Hepatocyte (in vitro differentiated cells): ENCODE results near the gene VTN. TPM values are rescaled to one million over a fixed set of nuclear protein-coding genes. Genes with fewer than 3 reads are reported as not detected.
A peak's percentile ranks its signal among the peaks of the same experiment; 100 is the strongest.

Source experiments
- DNase-seq: peaks from one replicate; pipeline ENCODE4 v3.0.0-alpha.2; 2016; ENCODE audit warnings: low spot score
- H2AFZ ChIP-seq: fragments of 200-600 bp; sonication (generic); 2 replicates; pipeline ENCODE4 v1.6.0; 2016; ENCODE audit warnings: antibody characterized with exemption, mild to moderate bottlenecking
- H3K27ac ChIP-seq: fragments of 200-600 bp; sonication (generic); 2 replicates; pipeline ENCODE4 v1.5.1; 2016; ENCODE audit warnings: mild to moderate bottlenecking
- H3K27me3 ChIP-seq: fragments of 200-600 bp; sonication (generic); 2 replicates; pipeline ENCODE4 v1.6.1; 2016
- H3K36me3 ChIP-seq: fragments of 200-600 bp; sonication (generic); replicated peaks from 2 replicates; pipeline ENCODE4 v1.5.1; 2016; ENCODE audit warnings: low read depth; ENCODE audit not compliant: insufficient read depth
- H3K4me1 ChIP-seq: fragments of 200-600 bp; sonication (generic); 2 replicates; pipeline ENCODE4 v1.5.1; 2016; ENCODE audit warnings: mild to moderate bottlenecking, moderate library complexity; ENCODE audit not compliant: insufficient read depth
- H3K4me2 ChIP-seq: fragments of 200-600 bp; sonication (generic); 2 replicates; pipeline ENCODE4 v1.6.0; 2016
- H3K4me3 ChIP-seq: fragments of 200-600 bp; sonication (generic); 2 replicates; pipeline ENCODE4 v1.5.1; 2016; ENCODE audit warnings: mild to moderate bottlenecking
- H3K79me2 ChIP-seq: fragments of 200-600 bp; sonication (generic); 2 replicates; pipeline ENCODE4 v1.6.0; 2017; ENCODE audit warnings: mild to moderate bottlenecking
- H3K9me2 ChIP-seq: fragments of 200-600 bp; sonication (generic); replicated peaks from 2 replicates; pipeline ENCODE4 v1.6.0; 2017; ENCODE audit warnings: mild to moderate bottlenecking; ENCODE audit not compliant: insufficient read depth
- H3K9me3 ChIP-seq: fragments of 200-600 bp; sonication (generic); 2 replicates; pipeline ENCODE4 v1.5.1; 2016; ENCODE audit warnings: low read depth, mild to moderate bottlenecking
- H4K20me1 ChIP-seq: fragments of 200-600 bp; sonication (generic); 2 replicates; pipeline ENCODE4 v1.6.0; 2016; ENCODE audit warnings: mild to moderate bottlenecking; ENCODE audit not compliant: insufficient read depth, poor library complexity, severe bottlenecking
- EZH2 ChIP-seq: fragments of 200-600 bp; sonication (generic); IDR thresholded peaks from 2 replicates; pipeline ENCODE4 v1.6.1; 2016; ENCODE audit warnings: antibody characterized with exemption, mild to moderate bottlenecking, borderline replicate concordance
- EZH2phosphoT487 ChIP-seq: fragments of 200-600 bp; sonication (generic); IDR thresholded peaks from one replicate; pipeline ENCODE4 v1.6.1; 2018; ENCODE audit warnings: antibody characterized with exemption, mild to moderate bottlenecking, low read depth, moderate library complexity; ENCODE audit not compliant: unreplicated experiment, severe bottlenecking
- WGBS: methylation state at CpG from one replicate; pipeline ENCODE4 v1.1.6; 2016; ENCODE audit warnings: low lambda C conversion rate; ENCODE audit errors: missing lambda C conversion rate; 5-methylcytosine and 5-hydroxymethylcytosine counted together
- polyA plus RNA-seq: library from polyadenylated mRNA; unstranded; fragments of >200 nt; fragmentation: Nextera tagmentation; extraction: Ambion mirVana; gene quantifications from 2 replicates; pipeline ENCODE4 v1.2.1, GENCODE V29; 2016
- total RNA-seq: library from RNA; depleted of rRNA; stranded (reverse); fragments of >200 nt; gene quantifications from 2 replicates; pipeline ENCODE4 v1.2.3, GENCODE V29; 2014
- TF ChIP-seq, protein P1 (sequence below): fragments of 200-600 bp; sonication (generic); IDR thresholded peaks from 2 replicates; pipeline ENCODE4 v1.5.1; 2016; ENCODE audit warnings: antibody characterized with exemption, mild to moderate bottlenecking; ENCODE audit not compliant: poor library complexity

VTN gene
- total and polyA plus RNA-seq, 2 experiments from 2014 or later, result 763 to 1,128 TPM

DNA sequence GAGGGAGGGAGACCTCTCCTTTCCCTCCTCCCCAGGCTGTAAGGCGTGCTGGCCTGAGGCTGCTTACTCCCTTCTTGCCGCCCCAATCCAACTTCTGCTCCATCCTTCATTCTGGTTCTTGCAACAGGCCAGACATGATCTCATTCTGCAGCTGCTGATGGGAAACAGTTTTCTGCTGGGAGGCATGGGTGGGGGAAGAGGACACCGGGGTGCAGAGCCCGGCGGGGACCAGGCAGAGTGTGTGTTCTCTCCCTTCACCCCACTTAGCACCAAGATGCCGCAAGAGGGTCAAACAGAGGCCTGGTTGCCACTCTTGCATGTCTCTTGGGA, 2.8 kb upstream of the VTN start:
- Histone ChIP-seq H3K36me3 (no peaks in the 10 kb centered on the region), H3K27me3 (peaks cover 7% of the 10 kb centered on the region), H3K79me2 (peaks cover 8% of the 10 kb centered on the region), H3K27ac (no peak overlapping the region), H3K4me3 (no peak overlapping the region), H2AFZ (no peak overlapping the region), H4K20me1 (peaks cover 13% of the 10 kb centered on the region), H3K9me3 (no peaks in the 10 kb centered on the region), H3K4me2 (peak overlapping the region; percentile 89), H3K4me1 (peaks cover 23% of the 10 kb centered on the region), H3K9me2 (no peaks in the 10 kb centered on the region)
- no peak for DNase-seq
- TF ChIP-seq, protein P1, sequence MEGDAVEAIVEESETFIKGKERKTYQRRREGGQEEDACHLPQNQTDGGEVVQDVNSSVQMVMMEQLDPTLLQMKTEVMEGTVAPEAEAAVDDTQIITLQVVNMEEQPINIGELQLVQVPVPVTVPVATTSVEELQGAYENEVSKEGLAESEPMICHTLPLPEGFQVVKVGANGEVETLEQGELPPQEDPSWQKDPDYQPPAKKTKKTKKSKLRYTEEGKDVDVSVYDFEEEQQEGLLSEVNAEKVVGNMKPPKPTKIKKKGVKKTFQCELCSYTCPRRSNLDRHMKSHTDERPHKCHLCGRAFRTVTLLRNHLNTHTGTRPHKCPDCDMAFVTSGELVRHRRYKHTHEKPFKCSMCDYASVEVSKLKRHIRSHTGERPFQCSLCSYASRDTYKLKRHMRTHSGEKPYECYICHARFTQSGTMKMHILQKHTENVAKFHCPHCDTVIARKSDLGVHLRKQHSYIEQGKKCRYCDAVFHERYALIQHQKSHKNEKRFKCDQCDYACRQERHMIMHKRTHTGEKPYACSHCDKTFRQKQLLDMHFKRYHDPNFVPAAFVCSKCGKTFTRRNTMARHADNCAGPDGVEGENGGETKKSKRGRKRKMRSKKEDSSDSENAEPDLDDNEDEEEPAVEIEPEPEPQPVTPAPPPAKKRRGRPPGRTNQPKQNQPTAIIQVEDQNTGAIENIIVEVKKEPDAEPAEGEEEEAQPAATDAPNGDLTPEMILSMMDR, result no peak
- TF ChIP-seq EZH2, result no peak
- no peak for TF ChIP-seq EZH2phosphoT487
- WGBS, result 97% methylated on average over 6 of the region's 6 CpGs

DNA sequence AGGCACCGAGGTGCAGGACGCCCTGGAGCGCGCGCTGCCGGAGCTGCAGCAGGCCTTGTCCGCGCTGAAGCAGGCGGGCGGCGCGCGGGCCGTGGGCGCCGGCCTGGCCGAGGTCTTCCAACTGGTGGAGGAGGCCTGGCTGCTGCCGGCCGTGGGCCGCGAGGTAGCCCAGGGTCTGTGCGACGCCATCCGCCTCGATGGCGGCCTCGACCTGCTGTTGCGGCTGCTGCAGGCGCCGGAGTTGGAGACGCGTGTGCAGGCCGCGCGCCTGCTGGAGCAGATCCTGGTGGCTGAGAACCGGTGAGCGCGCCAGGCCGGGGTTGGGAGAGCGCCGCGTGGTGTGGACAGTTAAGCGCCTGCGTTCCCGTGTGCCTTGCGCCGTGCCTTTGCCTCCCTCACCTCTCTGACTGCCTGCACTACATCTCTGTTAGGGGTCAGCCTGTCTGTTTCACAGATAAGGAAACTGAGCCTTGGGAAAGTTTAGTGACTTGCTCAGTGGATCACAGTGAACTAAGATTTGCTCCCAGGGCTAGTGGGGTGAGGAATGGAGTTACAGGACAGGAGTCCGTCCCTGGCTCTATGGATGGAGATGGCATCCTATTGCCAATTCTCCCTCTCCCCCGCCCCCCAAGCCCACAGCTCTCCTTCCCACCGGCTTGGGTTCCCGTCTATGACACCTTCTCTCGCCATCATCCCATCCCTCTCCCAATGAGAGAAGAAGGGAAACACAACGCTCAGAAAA, 2.3 kb upstream of the VTN start:
- H3K79me2 ChIP-seq, result peaks cover 8% of the 10 kb centered on the region
- H3K9me3 ChIP-seq, result no peaks in the 10 kb centered on the region
- H3K27me3 ChIP-seq, result peaks cover 7% of the 10 kb centered on the region
- peak overlapping the region; percentile 72 for H3K4me3 ChIP-seq
- 14% methylated on average over 51 of the region's 53 CpGs for WGBS
- H3K4me1 ChIP-seq, result peaks cover 24% of the 10 kb centered on the region
- H2AFZ ChIP-seq, result peak overlapping the region; percentile 53
- H4K20me1 ChIP-seq, result peaks cover 13% of the 10 kb centered on the region
- peak overlapping the region; percentile 73 for H3K27ac ChIP-seq
- H3K36me3 ChIP-seq, result no peaks in the 10 kb centered on the region
- peak overlapping the region; percentile 89 for H3K4me2 ChIP-seq
- TF ChIP-seq EZH2phosphoT487, result no peak
- TF ChIP-seq EZH2, result no peak
- TF ChIP-seq, protein P1, result no peak
- peak; percentile 47 for DNase-seq
- H3K9me2 ChIP-seq, result no peaks in the 10 kb centered on the region

DNA sequence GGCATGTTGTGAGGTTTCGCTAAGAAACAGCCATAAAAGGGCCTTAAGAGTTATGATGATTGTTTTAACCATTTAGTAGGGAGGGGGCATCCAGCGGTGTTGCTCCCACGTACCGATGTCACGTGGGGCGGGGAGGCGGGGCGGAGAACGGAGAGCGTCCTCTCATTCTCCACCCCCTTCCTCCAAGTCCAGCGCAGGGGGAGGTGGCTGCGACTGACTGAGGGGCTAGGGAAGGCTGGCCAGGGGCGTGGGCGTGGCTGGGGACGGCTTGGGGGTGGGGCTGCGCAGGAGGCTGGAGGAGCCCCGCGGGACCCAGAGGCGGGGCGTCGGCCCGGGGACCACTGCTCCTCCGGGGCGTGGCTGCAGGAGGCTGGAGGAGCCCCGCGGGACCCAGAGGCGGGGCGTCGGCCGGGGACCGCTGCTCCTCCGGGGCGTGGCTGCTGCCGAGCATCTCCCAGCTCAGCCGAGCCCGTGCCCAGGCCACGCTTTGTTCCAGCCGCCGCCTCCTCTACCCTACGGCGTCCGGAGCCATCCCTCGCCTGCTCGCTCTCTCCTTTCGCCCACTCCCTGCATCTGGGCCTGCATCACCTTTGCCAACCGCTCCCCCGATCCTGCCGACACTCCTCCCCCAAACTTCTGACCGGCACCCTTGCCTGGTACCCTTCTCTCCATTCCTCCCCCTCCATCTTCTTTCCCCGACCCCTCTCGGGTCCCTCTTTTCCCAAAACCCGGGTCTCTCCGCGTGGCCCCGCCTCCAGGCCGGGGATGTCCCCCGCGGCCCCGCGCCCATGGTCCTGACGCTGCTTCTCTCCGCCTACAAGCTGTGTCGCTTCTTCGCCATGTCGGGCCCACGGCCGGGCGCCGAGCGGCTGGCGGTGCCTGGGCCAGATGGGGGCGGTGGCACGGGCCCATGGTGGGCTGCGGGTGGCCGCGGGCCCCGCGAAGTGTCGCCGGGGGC, 1.4 kb upstream of the VTN start, which contains the start of gene SARM1:
TSS of gene SARM1 (plus strand) at position 450 of the 958 bp plus-strand sequence. CDS start at position 789, 339 bp downstream.
- no peaks in the 10 kb centered on the region for H3K9me3 ChIP-seq
- peaks cover 24% of the 10 kb centered on the region for H3K4me1 ChIP-seq
- H3K4me2 ChIP-seq, result peak within 1 kb of the TSS; percentile 89
- H2AFZ ChIP-seq, result peak within 1 kb of the TSS; percentile 53
- TF ChIP-seq EZH2 (no peak), EZH2phosphoT487 (no peak)
- TF ChIP-seq, protein P1, result no peak
- WGBS, result 1% methylated on average over 63 of the region's 80 CpGs
- peak within 1 kb of the TSS; percentile 72 for H3K4me3 ChIP-seq
- peaks cover 8% of the 10 kb centered on the region for H3K79me2 ChIP-seq
- peaks cover 7% of the 10 kb centered on the region for H3K27me3 ChIP-seq
- H3K9me2 ChIP-seq, result no peaks in the 10 kb centered on the region
- H4K20me1 ChIP-seq, result peaks cover 13% of the 10 kb centered on the region
- DNase-seq, result peak; percentile 94
- peak within 1 kb of the TSS; percentile 92 for H3K27ac ChIP-seq
- no peaks in the 10 kb centered on the region for H3K36me3 ChIP-seq
